Left hindlimb (tissue), 1 donor: Measurements from ENCODE around the gene CCL20.
"Not testable (repeated sequence)": the region's sequence is repeated elsewhere in the genome, so short reads cannot be mapped to it uniquely, and the experiment has no call there.

Experiments
- DNase-seq: peaks from one replicate; pipeline ENCODE4 v3.0.0-alpha.2; 2018

Gene CCL20

GRCh38 chr2:227834916-227835650 is 21.4 kb downstream of the CCL20 start:
- DNase-seq: no peak

- not testable (repeated sequence) for DNase-seq
Observed at GRCh38 chr2:227839339-227840129, 25.9 kb downstream of the CCL20 start.

GRCh38 chr2:227846831-227847230 is 33.2 kb downstream of the CCL20 start:
- no peak for DNase-seq

- no peak for DNase-seq
Observed at GRCh38 chr2:227848146-227848545, 34.5 kb downstream of the CCL20 start.

GRCh38 chr2:227848586-227848985 is 34.9 kb downstream of the CCL20 start:
- DNase-seq: no peak

GRCh38 chr2:227849906-227850305 is 36.3 kb downstream of the CCL20 start:
- DNase-seq: no peak

GRCh38 chr2:227853204-227853629 is 39.6 kb downstream of the CCL20 start:
- DNase-seq: peak; percentile 52

GRCh38 chr2:227853765-227854271 is 40.2 kb downstream of the CCL20 start:
- DNase-seq: no peak

- DNase-seq: no peak
Observed at GRCh38 chr2:227855440-227855839, 41.8 kb downstream of the CCL20 start.

- DNase-seq: no peak
Observed at GRCh38 chr2:227856697-227857096, 43.1 kb downstream of the CCL20 start.

- peak; percentile 57 for DNase-seq
Observed at GRCh38 chr2:227860221-227860641, 46.6 kb downstream of the CCL20 start.

- no peak for DNase-seq
Observed at GRCh38 chr2:227861011-227861410, 47.4 kb downstream of the CCL20 start.

GRCh38 chr2:227862227-227862740 is 48.6 kb downstream of the CCL20 start:
- DNase-seq: no peak

GRCh38 chr2:227862741-227863588 is 49.3 kb downstream of the CCL20 start:
- DNase-seq: no peak

- DNase-seq: no peak
Observed at GRCh38 chr2:227864161-227864756, 50.6 kb downstream of the CCL20 start.

- no peak for DNase-seq
Observed at GRCh38 chr2:227865291-227865690, 51.6 kb downstream of the CCL20 start.
